Activated CD8-positive, alpha-beta memory T cell treated with anti-CD3 and anti-CD28 coated beads, Interleukin-2, amount 50 U/mL, for 24 hours (primary cell): ENCODE results near the gene VRK1.

Experiments used
- DNase-seq: peaks from one replicate; pipeline ENCODE4 v3.0.0-alpha.2; 2020; ENCODE audit errors: extremely low read depth

The VRK1 gene

GRCh38 chr14:96826818-96827217 is 29.6 kb downstream of the VRK1 start:
- no peak for DNase-seq

GRCh38 chr14:96827290-96827689 is 30.1 kb downstream of the VRK1 start:
- DNase-seq: no peak

DNA sequence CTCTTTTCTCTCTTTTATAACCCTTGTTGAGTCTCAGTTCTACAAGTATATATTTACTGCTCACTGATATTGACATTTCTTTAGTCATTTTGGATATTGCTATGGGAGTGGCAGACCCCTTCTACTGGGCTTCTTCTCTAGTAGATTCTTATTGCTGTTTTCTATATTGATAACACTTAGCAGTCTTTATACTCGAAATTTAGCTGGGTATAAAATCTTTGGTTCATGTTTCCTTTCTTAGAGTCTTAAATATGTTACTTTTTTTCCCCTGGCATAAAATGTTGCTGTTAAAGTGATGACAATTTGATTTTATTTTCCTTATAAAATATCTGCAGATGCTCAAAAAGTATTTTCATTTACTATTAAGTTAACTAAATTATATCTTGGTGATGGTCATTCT is 32.6 kb downstream of the VRK1 start:
- DNase-seq: no peak

DNA sequence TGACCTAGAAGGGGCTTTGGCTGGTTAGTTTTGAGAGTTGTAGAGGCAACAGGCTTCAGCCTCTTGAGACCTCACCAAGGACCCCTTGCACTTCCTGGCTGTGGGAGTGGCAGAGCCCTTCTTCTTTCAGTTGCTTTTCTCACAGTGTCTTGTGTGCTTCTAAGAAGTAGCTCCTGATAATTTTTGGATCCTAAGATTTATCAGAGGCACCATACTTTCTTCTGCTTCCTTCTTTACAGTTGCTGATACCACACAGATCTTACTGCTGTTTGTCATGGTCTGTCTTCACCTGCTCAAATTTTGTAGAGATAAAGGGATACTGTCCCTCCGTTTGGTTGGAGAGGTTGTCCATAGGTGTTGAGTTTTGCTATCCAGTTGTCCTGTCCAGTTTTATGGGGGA is 33.8 kb downstream of the VRK1 start:
- DNase-seq: no peak

DNA sequence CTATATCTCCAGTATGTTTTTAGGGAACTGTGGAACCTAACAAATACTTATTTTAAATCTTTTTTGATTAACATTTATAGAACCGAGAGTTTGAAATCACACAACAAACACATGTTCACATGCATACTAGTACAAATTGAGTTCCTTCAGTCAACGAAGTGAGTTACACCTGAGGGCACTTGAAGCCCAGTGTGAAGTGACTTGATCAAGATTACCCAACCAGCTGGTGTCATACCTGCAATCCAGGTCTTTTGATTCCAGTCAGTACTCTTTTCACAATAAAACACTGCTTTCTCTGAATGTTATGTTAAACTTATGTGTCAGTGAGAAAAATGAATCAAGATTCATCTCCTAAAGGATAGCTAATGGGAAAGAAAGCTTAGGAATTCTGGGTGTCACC is 35.2 kb downstream of the VRK1 start:
- no peak for DNase-seq

DNA sequence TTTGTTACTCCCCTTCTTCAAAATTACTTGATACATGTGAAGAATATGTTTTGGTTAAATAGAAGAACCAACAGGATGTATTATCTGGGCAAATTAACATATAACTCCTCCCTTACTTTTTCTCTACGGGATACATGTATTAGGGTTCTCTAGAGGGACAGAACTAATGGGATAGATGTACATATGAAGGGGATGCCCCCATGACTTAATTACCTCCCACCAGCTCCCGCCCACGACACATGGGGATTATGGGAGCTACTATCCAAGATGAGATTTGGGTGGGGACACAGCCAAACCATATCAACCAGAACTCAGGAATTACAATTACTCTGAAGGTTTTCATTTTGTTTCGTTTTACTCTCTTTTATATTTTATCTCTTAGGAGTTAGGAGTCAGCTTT is 41.3 kb downstream of the VRK1 start:
- DNase-seq: no peak

- DNase-seq: no peak
Observed at GRCh38 chr14:96839251-96839650, 42.1 kb downstream of the VRK1 start.

- DNase-seq: no peak
Observed at GRCh38 chr14:96843137-96843536, 46.0 kb downstream of the VRK1 start.

GRCh38 chr14:96844857-96845570 is 47.8 kb downstream of the VRK1 start:
- DNase-seq: no peak

- no peak for DNase-seq
Observed at GRCh38 chr14:96847451-96847850, 50.3 kb downstream of the VRK1 start.

- DNase-seq: no peak
Observed at GRCh38 chr14:96848011-96848410, 50.8 kb downstream of the VRK1 start.

DNA sequence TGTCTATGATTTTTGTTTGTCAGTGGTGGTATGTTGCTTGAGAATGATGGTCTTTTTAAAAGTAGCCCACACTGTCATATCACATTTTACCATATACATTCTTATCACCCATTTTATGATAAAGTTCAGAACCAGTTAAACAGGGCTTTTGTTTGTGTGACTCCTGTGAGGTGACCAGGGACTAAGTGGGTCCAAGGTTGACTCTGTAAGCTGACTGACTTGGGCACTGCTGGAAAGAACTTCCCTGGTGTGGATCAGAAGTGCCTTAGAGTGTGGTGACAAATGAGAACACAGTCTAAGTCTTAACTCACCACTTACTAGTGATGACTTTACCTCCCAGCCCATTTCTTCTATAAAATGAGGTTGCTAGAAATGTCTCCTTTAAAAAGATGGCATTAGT is 52.6 kb downstream of the VRK1 start:
- no peak for DNase-seq

DNA sequence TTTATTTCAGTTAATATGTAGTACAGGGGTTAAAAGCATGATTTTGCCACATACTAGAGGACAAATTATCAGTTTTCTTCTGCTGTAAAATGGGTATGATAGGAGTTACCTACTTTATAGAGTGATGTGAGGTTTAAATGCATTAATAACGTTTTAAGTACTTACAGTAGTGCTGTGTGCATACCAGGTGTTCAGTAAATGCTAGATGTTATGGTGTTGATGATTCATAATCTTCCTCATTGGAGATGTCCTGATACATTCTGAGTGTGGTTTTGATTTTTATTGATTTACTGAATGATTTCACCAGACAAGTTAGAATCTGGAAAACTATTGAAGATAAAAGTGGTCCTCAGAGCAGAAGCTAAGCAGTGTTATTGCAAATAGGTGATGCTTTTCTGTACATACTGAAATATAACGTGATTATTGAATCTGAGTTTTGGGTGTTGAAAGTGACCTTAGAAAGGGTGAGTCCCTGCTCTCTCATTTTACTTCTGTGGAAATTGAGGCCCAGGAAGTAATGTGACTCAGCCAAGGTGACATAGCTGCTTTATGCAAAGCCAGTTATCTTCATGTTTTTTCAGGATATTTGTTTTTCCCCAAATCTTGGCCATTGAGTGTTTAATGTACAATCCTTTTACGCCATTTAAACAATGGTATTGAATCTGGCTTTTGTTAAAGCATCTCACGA is 54.7 kb downstream of the VRK1 start:
- DNase-seq: no peak

GRCh38 chr14:96852823-96853422 is 55.7 kb downstream of the VRK1 start:
- DNase-seq: no peak

- DNase-seq: no peak
Observed at GRCh38 chr14:96858643-96859042, 61.5 kb downstream of the VRK1 start.

GRCh38 chr14:96861568-96862310 is 64.6 kb downstream of the VRK1 start:
- DNase-seq: no peak

- DNase-seq: no peak
Observed at GRCh38 chr14:96863327-96863985, 66.3 kb downstream of the VRK1 start.

- no peak for DNase-seq
Observed at GRCh38 chr14:96863986-96864330, 66.8 kb downstream of the VRK1 start.

- no peak for DNase-seq
Observed at GRCh38 chr14:96867634-96868033, 70.5 kb downstream of the VRK1 start.

DNA sequence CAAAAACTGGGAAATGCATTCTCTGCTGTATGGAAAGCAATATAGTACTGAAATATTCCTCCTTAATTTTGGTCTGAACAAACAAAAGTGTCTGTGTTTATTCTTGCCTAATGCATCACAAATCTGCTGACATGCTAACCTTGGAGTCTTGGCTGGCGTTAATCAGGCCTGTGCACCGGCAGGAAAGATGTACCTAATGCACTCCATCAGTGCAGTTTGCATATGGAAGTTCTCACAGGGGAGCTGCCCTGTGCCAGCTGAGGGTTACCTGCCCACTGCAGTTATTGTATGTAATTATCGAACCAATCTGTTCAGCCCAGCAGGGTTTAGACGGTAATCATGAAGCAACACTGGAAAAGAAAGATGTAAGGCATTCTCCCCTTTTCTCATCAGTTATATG is 76.9 kb downstream of the VRK1 start:
- DNase-seq: no peak

DNA sequence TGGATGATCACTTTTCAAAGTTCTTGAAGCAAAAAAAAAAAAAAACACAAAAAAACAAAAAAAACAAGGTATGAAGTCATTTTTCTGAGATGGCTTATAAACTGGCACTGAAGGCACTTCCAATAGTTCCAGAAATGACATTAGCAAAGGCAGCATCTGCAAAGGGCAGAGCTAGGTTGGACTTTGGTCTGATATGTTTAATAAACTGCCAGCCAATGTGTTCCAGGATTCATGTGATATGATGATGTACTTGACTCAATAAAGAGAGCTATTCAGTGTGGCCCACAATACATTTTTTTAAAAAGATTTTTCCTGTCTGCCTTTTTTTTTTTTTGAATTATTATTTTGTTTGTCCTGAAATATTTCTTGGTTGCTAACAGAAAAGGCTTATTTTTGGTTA is 79.6 kb downstream of the VRK1 start:
- DNase-seq: no peak

GRCh38 chr14:96881713-96882112 is 84.5 kb downstream of the VRK1 start:
- no peak for DNase-seq
